ENCODE measurements around the gene RCN2.
"Not testable (repeated sequence)": the region's sequence is repeated elsewhere in the genome, so short reads cannot be mapped to it uniquely, and the experiment has no call there.

RCN2 gene

GRCh38 chr15:76931397-76932134, at the start of gene RCN2:
Gene RCN2, plus strand, starts transcription at chr15:76931749. Its CDS starts 93 bp downstream, at chr15:76931842.
- Mint-ChIP-seq H3K27me3 (ENCODE audit: low read depth) (no peaks in the 10 kb centered on the region), H3K36me3 (ENCODE audit: low read depth) (peaks cover 27% of the 10 kb centered on the region), H3K4me3 (peak within 1 kb of the TSS; percentile 88 to 96 (median 94)), H3K9me3 (no peaks in the 10 kb centered on the region), H3K27ac (peak within 1 kb of the TSS; percentile 86 to 96 (median 93)), H3K4me1 (peaks cover 31% of the 10 kb centered on the region)
- TF ChIP-seq CTCF (IDR thresholded peaks at IDR 0.05; ENCODE audit: unreplicated experiment in 3 of 3): no peak

- Mint-ChIP-seq H3K4me3 (no peak overlapping the region), H3K27ac (no peak overlapping the region), H3K9me3 (peaks cover 24% of the 10 kb centered on the region), H3K36me3 (ENCODE audit: low read depth) (peaks cover 57% of the 10 kb centered on the region), H3K27me3 (ENCODE audit: low read depth) (no peaks in the 10 kb centered on the region), H3K4me1 (no peaks in the 10 kb centered on the region)
- no peak for TF ChIP-seq CTCF (IDR thresholded peaks at IDR 0.05; ENCODE audit: unreplicated experiment in 3 of 3)
Measured at GRCh38 chr15:76885212-76885611, 46.3 kb upstream of the RCN2 start.

GRCh38 chr15:76887280-76888141, 44.0 kb upstream of the RCN2 start:
- not testable (repeated sequence) for H3K4me1 Mint-ChIP-seq; H3K27me3 Mint-ChIP-seq (ENCODE audit: low read depth); H3K4me3 Mint-ChIP-seq; H3K27ac Mint-ChIP-seq
- Mint-ChIP-seq H3K9me3 (peaks cover 44% of the 10 kb centered on the region), H3K36me3 (ENCODE audit: low read depth) (peaks cover 68% of the 10 kb centered on the region)

GRCh38 chr15:76892836-76893235, 38.7 kb upstream of the RCN2 start:
- H3K4me1 Mint-ChIP-seq; H3K27me3 Mint-ChIP-seq (ENCODE audit: low read depth); H3K4me3 Mint-ChIP-seq; H3K27ac Mint-ChIP-seq: not testable (repeated sequence)
- peaks cover 60% of the 10 kb centered on the region for H3K9me3 Mint-ChIP-seq
- H3K36me3 Mint-ChIP-seq (ENCODE audit: low read depth): peaks cover 79% of the 10 kb centered on the region

- no peak overlapping the region for H3K4me3 Mint-ChIP-seq
- H3K27ac Mint-ChIP-seq: no peak overlapping the region
- peaks cover 61% of the 10 kb centered on the region for H3K9me3 Mint-ChIP-seq
- H3K4me1 Mint-ChIP-seq: no peaks in the 10 kb centered on the region
- peaks cover 80% of the 10 kb centered on the region for H3K36me3 Mint-ChIP-seq (ENCODE audit: low read depth)
- TF ChIP-seq CTCF (IDR thresholded peaks at IDR 0.05; ENCODE audit: unreplicated experiment in 3 of 3): no peak
- no peaks in the 10 kb centered on the region for H3K27me3 Mint-ChIP-seq (ENCODE audit: low read depth)
Measured at GRCh38 chr15:76894174-76894573, 37.4 kb upstream of the RCN2 start.

GRCh38 chr15:76898102-76898501, 33.4 kb upstream of the RCN2 start:
- H3K4me1 Mint-ChIP-seq: no peaks in the 10 kb centered on the region
- peaks cover 54% of the 10 kb centered on the region for H3K36me3 Mint-ChIP-seq (ENCODE audit: low read depth)
- no peak overlapping the region for H3K4me3 Mint-ChIP-seq

GRCh38 chr15:76899176-76899930, 32.2 kb upstream of the RCN2 start:
- H3K27ac Mint-ChIP-seq: peak overlapping the region in 1 of 3 experiments; percentile 73
- peaks cover 44% of the 10 kb centered on the region for H3K36me3 Mint-ChIP-seq (ENCODE audit: low read depth)
- H3K27me3 Mint-ChIP-seq (ENCODE audit: low read depth); H3K4me3 Mint-ChIP-seq: not testable (repeated sequence)
- peaks cover 10% of the 10 kb centered on the region for H3K4me1 Mint-ChIP-seq
- peaks cover 25% of the 10 kb centered on the region for H3K9me3 Mint-ChIP-seq

More at GRCh38 chr15:76898102-76898501, 33.4 kb upstream of the RCN2 start:
- Mint-ChIP-seq H3K27me3 (ENCODE audit: low read depth) (no peaks in the 10 kb centered on the region), H3K27ac (no peak overlapping the region), H3K9me3 (peaks cover 33% of the 10 kb centered on the region)
- TF ChIP-seq CTCF (IDR thresholded peaks at IDR 0.05; ENCODE audit: unreplicated experiment in 3 of 3): no peak

GRCh38 chr15:76899931-76900310, 31.6 kb upstream of the RCN2 start:
- not testable (repeated sequence) for H3K27me3 Mint-ChIP-seq (ENCODE audit: low read depth); H3K4me3 Mint-ChIP-seq
- peak overlapping the region in 1 of 3 experiments; percentile 73 for H3K27ac Mint-ChIP-seq
- H3K4me1 Mint-ChIP-seq: peaks cover 14% of the 10 kb centered on the region
- H3K9me3 Mint-ChIP-seq: peaks cover 21% of the 10 kb centered on the region
- H3K36me3 Mint-ChIP-seq (ENCODE audit: low read depth): peaks cover 38% of the 10 kb centered on the region

All from nephron (organoid).